Thymus (tissue), 11 donors: ENCODE measurements around the gene HTR7. TPM values are rescaled to one million over a fixed set of nuclear protein-coding genes. Genes with fewer than 3 reads are reported as not detected.

ENCODE experiments used
- DNase-seq, 9 donors: peaks; one replicate each; pipeline ENCODE4 v3.0.0-alpha.2; 2013; ENCODE audit warnings: low spot score in 9 of 9, low read depth in 6 of 9, missing footprints in 1 of 9
- H3K27ac ChIP-seq, 2 donors: one replicate each; pipeline ENCODE4 v1.5.1; 2013; ENCODE audit warnings: control low read depth in 1 of 2, low read depth in 1 of 2, low read length in 1 of 2, mild to moderate bottlenecking in 1 of 2, moderate library complexity in 1 of 2
- H3K27me3 ChIP-seq, 2 donors: one replicate each; pipeline ENCODE4 v1.5.1; 2013; ENCODE audit warnings: low read length in 1 of 2; ENCODE audit not compliant: control insufficient read depth in 2 of 2, insufficient read depth in 1 of 2
- H3K36me3 ChIP-seq, 2 donors: one replicate each; pipeline ENCODE4 v1.5.1; 2013; ENCODE audit warnings: low read length in 1 of 2, mild to moderate bottlenecking in 1 of 2, moderate library complexity in 1 of 2; ENCODE audit not compliant: control insufficient read depth in 2 of 2, insufficient read depth in 2 of 2
- H3K4me1 ChIP-seq, 2 donors: one replicate each; pipeline ENCODE4 v1.5.1; 2013; ENCODE audit warnings: low read length in 2 of 2; ENCODE audit not compliant: control insufficient read depth in 2 of 2, insufficient read depth in 2 of 2
- H3K4me3 ChIP-seq, 2 donors: one replicate each; pipeline ENCODE4 v1.5.1; 2013; ENCODE audit warnings: low read length in 2 of 2, control low read depth in 1 of 2, mild to moderate bottlenecking in 1 of 2
- H3K9me3 ChIP-seq, 2 donors: one replicate each; pipeline ENCODE4 v1.5.1; 2013; ENCODE audit warnings: low read length in 1 of 2, mild to moderate bottlenecking in 1 of 2; ENCODE audit not compliant: control insufficient read depth in 2 of 2, insufficient read depth in 1 of 2
- WGBS: extraction: QIAGEN DNeasy Blood & Tissue Kit; methylation state at CpG from one replicate; pipeline ENCODE4 v1.1.7; 2013; 5-methylcytosine and 5-hydroxymethylcytosine counted together
- polyA plus RNA-seq: library from polyadenylated mRNA; stranded (reverse); fragments of 200-250 nt; gene quantifications from one replicate; pipeline ENCODE4 v1.2.3, GENCODE V29; 2013
- total RNA-seq: library from RNA; stranded (reverse); fragments of 120-200 nt; gene quantifications from one replicate; pipeline ENCODE4 v1.2.4, GENCODE V29; 2013
- donor health status: healthy.

HTR7 gene
- total and polyA plus RNA-seq, 2 donors = 0.09 to 0.14 TPM

DNA sequence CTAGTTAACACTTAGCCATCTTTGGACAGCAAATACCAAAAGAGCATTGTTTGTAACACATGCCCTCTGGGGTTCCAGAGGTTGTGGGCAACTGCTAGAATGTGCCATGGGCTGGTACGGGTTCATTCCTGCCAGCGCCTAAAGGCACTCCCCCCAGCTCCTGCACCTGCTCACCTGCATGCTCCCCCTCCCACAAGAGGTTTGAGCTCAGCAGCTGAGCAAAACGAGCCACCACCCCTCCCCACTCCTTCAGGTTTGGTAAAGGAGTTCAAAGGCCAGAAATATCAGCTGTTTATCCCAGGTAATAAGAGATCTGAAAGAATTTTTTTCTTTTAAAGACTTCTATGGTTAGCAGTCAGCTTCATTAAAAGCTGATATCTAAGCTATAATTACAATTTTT, 53.5 kb downstream of the HTR7 start:
- 82% methylated on average over 3 of the region's 3 CpGs for WGBS
- Histone ChIP-seq H3K27ac (no peak overlapping the region), H3K4me1 (no peaks in the 10 kb centered on the region), H3K36me3 (no peaks in the 10 kb centered on the region), H3K27me3 (no peaks in the 10 kb centered on the region), H3K4me3 (no peak overlapping the region), H3K9me3 (no peaks in the 10 kb centered on the region)
- DNase-seq = no peak

DNA sequence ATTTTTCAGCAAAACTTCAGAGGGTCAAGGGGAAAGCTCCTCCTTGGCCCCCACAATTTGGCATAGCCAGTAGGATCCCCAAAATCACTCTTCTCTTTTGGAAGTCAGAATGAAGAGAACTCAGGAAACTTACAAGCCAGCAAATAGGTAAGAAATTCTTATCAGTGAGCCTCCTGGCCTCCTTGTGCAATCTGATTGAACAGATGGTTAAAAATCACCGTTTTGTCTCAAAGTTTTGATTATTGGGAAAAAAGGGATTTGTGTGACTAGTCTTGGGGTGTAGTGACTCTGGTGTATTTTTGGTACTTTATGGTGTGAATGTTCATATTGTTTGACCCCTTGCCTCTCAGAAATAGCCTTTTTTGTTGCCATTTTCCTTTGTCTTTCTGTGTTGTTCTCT, 56.2 kb downstream of the HTR7 start:
- WGBS = 88% methylated on average over 1 of the region's 1 CpG

DNA sequence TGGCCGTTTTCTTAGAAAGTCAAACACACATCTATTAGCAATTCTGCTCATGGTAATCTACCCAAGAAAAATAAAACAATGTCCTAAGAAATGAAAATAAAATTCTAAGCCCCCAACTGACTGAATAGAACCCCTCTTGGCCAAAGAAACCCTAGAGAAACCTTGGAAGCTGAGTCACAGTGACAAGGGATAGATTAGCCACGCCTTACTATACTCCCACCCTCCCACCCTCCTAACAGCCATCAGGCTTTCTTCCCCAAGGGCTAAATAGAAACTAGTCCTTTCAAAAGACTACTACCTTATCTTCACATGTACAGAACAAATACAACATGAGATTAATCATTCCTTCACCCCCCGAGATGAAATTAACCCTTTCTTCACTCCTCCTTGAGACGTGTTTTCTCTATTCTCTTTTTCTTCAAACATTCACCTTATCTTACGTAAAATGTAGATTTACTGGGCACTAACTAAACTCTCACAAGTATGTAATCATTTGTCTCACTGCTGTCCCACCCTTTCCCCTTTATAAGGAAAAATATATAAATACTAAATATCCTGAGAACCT, 57.5 kb downstream of the HTR7 start:
- WGBS = 95% methylated on average over 5 of the region's 5 CpGs

More for the DNA sequence above, 56.2 kb downstream of the HTR7 start:
- DNase-seq = no peak
- Histone ChIP-seq H3K9me3 (no peaks in the 10 kb centered on the region), H3K4me3 (no peak overlapping the region), H3K36me3 (no peaks in the 10 kb centered on the region), H3K4me1 (no peaks in the 10 kb centered on the region), H3K27me3 (no peaks in the 10 kb centered on the region), H3K27ac (no peak overlapping the region)

DNA sequence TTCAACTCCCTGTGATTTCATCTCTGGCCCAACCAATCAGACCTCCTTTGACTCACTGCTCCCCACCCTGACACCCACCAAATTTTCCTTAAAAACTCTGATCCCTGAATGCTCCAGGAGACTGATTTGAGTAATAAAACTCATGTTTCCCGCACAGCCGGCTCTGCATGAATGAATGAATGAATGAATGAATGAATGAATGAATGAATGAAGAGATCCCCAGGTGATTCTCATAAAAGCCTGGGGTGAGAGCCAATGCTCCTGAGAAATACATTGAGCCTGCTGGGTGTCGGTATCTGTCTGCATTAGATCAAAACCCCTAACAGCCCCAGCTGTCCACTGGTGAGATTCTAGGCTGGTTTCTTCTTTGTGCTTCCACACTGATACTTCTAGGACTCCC, 58.7 kb downstream of the HTR7 start:
- no peak overlapping the region for H3K4me3 ChIP-seq
- WGBS = over 99% methylated on average over 3 of the region's 3 CpGs
- no peaks in the 10 kb centered on the region for H3K27me3 ChIP-seq
- no peaks in the 10 kb centered on the region for H3K9me3 ChIP-seq
- H3K4me1 ChIP-seq = no peaks in the 10 kb centered on the region
- no peaks in the 10 kb centered on the region for H3K36me3 ChIP-seq
- DNase-seq = no peak
- H3K27ac ChIP-seq = no peak overlapping the region

More for the DNA sequence above, 57.5 kb downstream of the HTR7 start:
- H3K4me3 ChIP-seq = no peak overlapping the region
- H3K27me3 ChIP-seq = no peaks in the 10 kb centered on the region
- no peak for DNase-seq
- H3K4me1 ChIP-seq = no peaks in the 10 kb centered on the region
- H3K9me3 ChIP-seq = no peaks in the 10 kb centered on the region
- H3K36me3 ChIP-seq = no peaks in the 10 kb centered on the region
- no peak overlapping the region for H3K27ac ChIP-seq

DNA sequence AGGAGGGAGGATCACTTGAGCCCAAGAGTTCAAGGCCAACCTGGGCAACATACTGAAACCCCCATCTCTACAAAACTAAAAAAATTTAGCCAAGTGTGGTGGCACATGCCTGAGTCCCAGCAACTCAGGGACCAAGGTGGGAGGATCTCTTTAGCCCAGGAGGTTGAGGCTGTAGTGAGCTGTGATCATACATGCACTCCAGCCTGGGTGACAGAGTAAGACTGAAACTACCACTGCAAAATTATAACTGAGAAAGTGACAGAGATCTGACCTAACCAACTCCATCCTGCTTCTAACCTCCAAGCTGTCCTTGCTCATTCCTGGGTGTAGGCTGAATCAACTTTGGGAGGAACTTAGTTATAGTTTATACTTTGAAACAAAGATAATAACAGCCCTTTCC, 59.4 kb downstream of the HTR7 start:
- Histone ChIP-seq H3K27ac (no peak overlapping the region), H3K27me3 (no peaks in the 10 kb centered on the region), H3K9me3 (no peaks in the 10 kb centered on the region), H3K36me3 (no peaks in the 10 kb centered on the region), H3K4me1 (no peaks in the 10 kb centered on the region), H3K4me3 (no peak overlapping the region)
- no peak for DNase-seq

DNA sequence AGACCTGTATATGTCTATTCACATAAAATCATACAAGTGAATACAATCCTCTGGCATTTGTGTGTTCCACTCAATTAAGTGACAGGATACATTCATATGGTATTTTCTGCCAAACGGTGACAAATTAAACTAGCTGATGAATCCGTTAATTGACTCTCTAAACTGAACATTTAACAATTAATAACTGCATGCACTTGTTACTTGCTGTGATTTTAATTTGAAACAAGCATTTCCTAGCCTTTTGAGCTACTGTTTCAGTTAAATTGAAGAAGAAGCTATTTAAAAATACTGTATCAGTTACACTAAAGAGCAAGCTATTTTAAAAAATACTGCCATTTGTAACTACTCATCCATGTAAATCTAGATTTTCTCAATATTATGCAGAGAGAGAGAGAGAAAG, 67.4 kb downstream of the HTR7 start:
- no peak for DNase-seq
- WGBS = 94% methylated on average over 2 of the region's 2 CpGs
- Histone ChIP-seq H3K4me1 (no peaks in the 10 kb centered on the region), H3K27me3 (peaks cover 0 to under 1% of the 10 kb centered on the region in 2 donors), H3K36me3 (no peaks in the 10 kb centered on the region), H3K9me3 (no peaks in the 10 kb centered on the region), H3K4me3 (no peak overlapping the region), H3K27ac (no peak overlapping the region)

DNA sequence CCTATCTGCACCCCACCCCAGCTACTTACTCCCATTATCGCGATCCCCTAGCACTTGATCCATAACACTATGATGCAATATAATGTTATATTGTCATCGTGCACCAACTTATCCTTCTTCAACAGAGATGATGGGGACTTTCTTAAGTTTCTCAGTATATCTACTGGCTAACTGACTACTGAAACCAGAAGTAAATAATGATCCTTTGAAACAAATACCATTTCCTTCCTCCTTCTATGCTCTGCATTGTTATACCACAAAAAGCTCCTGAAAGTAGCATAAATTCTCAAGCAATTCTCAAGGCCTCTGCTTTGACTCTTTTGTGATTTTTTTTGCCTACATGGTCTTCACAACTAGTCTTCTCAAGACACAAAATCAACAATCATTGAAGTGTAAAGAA, 68.9 kb downstream of the HTR7 start:
- H3K4me3 ChIP-seq = no peak overlapping the region
- peaks cover 0 to 2% of the 10 kb centered on the region in 2 donors for H3K27me3 ChIP-seq
- no peak overlapping the region for H3K27ac ChIP-seq
- H3K4me1 ChIP-seq = no peaks in the 10 kb centered on the region
- H3K9me3 ChIP-seq = no peaks in the 10 kb centered on the region
- no peaks in the 10 kb centered on the region for H3K36me3 ChIP-seq
- no peak for DNase-seq
- 37% methylated on average over 3 of the region's 3 CpGs for WGBS

DNA sequence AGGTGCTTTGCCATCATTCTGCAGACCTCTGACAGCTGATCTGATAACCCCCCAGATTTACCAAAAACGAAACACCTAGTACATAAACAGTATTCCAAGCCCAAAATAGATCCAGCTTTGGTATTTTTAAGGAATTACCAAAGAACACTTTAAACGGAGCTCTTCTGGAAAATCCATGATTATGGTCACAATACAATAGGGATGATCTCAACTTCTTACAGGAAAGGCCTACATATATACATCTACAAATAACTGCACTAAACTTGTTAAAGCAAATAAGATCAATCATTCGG, 69.7 kb downstream of the HTR7 start:
- no peaks in the 10 kb centered on the region for H3K4me1 ChIP-seq
- H3K27me3 ChIP-seq = peaks cover 0 to 2% of the 10 kb centered on the region in 2 donors
- DNase-seq = no peak
- WGBS = 90% methylated on average over 3 of the region's 3 CpGs
- H3K4me3 ChIP-seq = no peak overlapping the region
- no peaks in the 10 kb centered on the region for H3K36me3 ChIP-seq
- H3K9me3 ChIP-seq = no peaks in the 10 kb centered on the region
- no peak overlapping the region for H3K27ac ChIP-seq

DNA sequence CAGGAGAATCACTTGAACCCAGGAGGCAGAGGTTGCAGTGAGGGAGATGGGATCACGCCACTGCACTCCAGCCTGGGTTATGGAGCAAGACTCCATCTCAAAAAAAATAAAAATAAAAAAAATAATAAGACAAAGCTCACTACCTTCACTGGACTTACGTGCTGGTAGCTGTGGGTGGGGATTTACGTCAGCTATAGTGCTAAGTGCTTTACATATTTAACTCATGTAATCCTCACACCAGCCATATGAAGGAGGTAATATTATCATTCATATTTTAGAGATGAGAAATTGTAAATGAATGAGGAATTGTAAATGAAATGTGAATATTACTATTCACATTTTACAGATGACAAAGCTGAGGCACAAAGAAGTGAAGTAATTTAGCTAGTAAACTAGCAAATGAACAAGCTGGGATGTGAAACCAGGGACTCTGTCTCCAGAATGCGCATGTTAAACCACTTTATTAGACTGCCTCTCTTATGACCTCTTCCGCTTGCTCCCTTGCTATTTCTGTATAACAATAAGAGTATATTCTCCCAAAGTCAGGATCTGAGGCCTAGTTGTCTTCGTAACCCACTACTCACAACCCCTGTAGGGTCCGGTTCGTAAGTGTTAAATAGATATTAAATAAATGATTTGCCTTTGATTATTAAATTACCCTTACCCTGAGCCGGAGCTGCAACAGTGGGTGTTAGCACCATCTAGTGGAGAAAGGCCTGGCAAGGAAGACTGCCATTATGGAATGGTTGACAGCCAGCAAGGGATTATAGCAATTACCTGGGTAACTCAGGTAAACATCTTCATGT, 70.2 kb downstream of the HTR7 start:
- peak in 7 of 9 donors; percentile 2 to 34 (median 6) for DNase-seq
- 92% methylated on average over 9 of the region's 9 CpGs for WGBS
- no peaks in the 10 kb centered on the region for H3K36me3 ChIP-seq
- H3K4me3 ChIP-seq = no peak overlapping the region
- H3K27ac ChIP-seq = no peak overlapping the region
- H3K9me3 ChIP-seq = no peaks in the 10 kb centered on the region
- no peaks in the 10 kb centered on the region for H3K4me1 ChIP-seq
- H3K27me3 ChIP-seq = peaks cover 0 to 2% of the 10 kb centered on the region in 2 donors
